ENCODE results near the gene C6orf15. TPM values are rescaled to one million over a fixed set of nuclear protein-coding genes. Genes with fewer than 3 reads are reported as not detected.

Gene C6orf15
- total and polyA plus RNA-seq, 8 donors: not detected

GRCh38 chr6:31120151-31120915 is 8.0 kb upstream of the C6orf15 start, which contains the start of gene CDSN:
CDSN (minus strand) TSS chr6:31120446; CDS start chr6:31120419, 27 bp downstream.
- TF ChIP-seq CTCF (IDR thresholded peaks at IDR 0.05): no peak
- ATAC-seq (no peak), DNase-seq (no peak), FAIRE-seq (no peak)
- peaks cover 0 to 12% (median 0%) of the 10 kb centered on the region in 3 donors for H3K4me1 ChIP-seq
- H3K27me3 ChIP-seq: no peaks in the 10 kb centered on the region
- H3K9me3 ChIP-seq: no peaks in the 10 kb centered on the region
- 68% methylated on average over 23 to 26 of the region's 26 CpGs for WGBS, 2 donors
- no peaks in the 10 kb centered on the region for H3K36me3 ChIP-seq
- intact Hi-C loops (cut with DNase I): no loop called here
- H3K27ac ChIP-seq: no peak within 1 kb of the TSS
- H3K4me3 ChIP-seq: no peak within 1 kb of the TSS

GRCh38 chr6:31118178-31118577 is 5.8 kb upstream of the C6orf15 start:
- FAIRE-seq: no peak
- H3K4me3 ChIP-seq: no peak overlapping the region
- H3K9me3 ChIP-seq: no peaks in the 10 kb centered on the region
- H3K27me3 ChIP-seq: no peaks in the 10 kb centered on the region
- H3K27ac ChIP-seq: no peak overlapping the region
- WGBS, 2 donors: 58 to 86% methylated on average over 7 of the region's 7 CpGs
- peaks cover 0 to 12% (median 0%) of the 10 kb centered on the region in 3 donors for H3K4me1 ChIP-seq
- intact Hi-C loops (cut with DNase I): no loop called here
- no peak for ATAC-seq
- no peak for DNase-seq
- TF ChIP-seq CTCF (IDR thresholded peaks at IDR 0.05): no peak
- H3K36me3 ChIP-seq: no peaks in the 10 kb centered on the region

GRCh38 chr6:31116661-31117385 is 4.4 kb upstream of the C6orf15 start:
- no peaks in the 10 kb centered on the region for H3K4me1 ChIP-seq
- ATAC-seq (no peak), DNase-seq (no peak), FAIRE-seq (no peak)
- no peak overlapping the region for H3K4me3 ChIP-seq
- no peaks in the 10 kb centered on the region for H3K36me3 ChIP-seq
- no peak overlapping the region for H3K27ac ChIP-seq
- no peak for TF ChIP-seq CTCF (IDR thresholded peaks at IDR 0.05)
- 62 to 76% methylated on average over 19 of the region's 19 CpGs for WGBS, 2 donors
- H3K9me3 ChIP-seq: no peaks in the 10 kb centered on the region
- intact Hi-C loops (cut with DNase I): no loop called here
- no peaks in the 10 kb centered on the region for H3K27me3 ChIP-seq

- ATAC-seq (no peak), DNase-seq (no peak), FAIRE-seq (no peak)
- no peak overlapping the region for H3K27ac ChIP-seq
- H3K4me3 ChIP-seq: no peak overlapping the region
- TF ChIP-seq CTCF (IDR thresholded peaks at IDR 0.05): no peak
- no peaks in the 10 kb centered on the region for H3K4me1 ChIP-seq
- H3K9me3 ChIP-seq: no peaks in the 10 kb centered on the region
- intact Hi-C loops (cut with DNase I): no loop called here
- 71 to 81% methylated on average over 12 of the region's 12 CpGs for WGBS, 2 donors
- H3K36me3 ChIP-seq: no peaks in the 10 kb centered on the region
- no peaks in the 10 kb centered on the region for H3K27me3 ChIP-seq
Measured at GRCh38 chr6:31115941-31116560, 3.7 kb upstream of the C6orf15 start.
